Esophagus muscularis mucosa (tissue), 3 donors: ENCODE measurements around the gene NLK.

Source experiments
- CTCF ChIP-seq, 3 experiments: fragments of 200-600 bp in 2 of 3; fragments of 450-650 bp in 1 of 3; sonication (generic) in 2 of 3; IDR thresholded peaks; one replicate each; pipeline ENCODE4 v1.5.1; 2017 to 2019; ENCODE audit warnings: antibody characterized with exemption in 3 of 3, mild to moderate bottlenecking in 2 of 3, moderate library complexity in 1 of 3
- POLR2A ChIP-seq: fragments of 450-650 bp; IDR thresholded peaks from one replicate; pipeline ENCODE4 v1.6.1; 2017; ENCODE audit warnings: antibody characterized with exemption, moderate library complexity, mild to moderate bottlenecking, low read depth

- no peak for TF ChIP-seq CTCF (IDR thresholded peaks at IDR 0.05)
- no peak for TF ChIP-seq POLR2A
Observed at GRCh38 chr17:28161311-28161710, 118.8 kb downstream of the NLK start.
